ENCODE results near the gene ARHGEF4. TPM values are rescaled to one million over a fixed set of nuclear protein-coding genes. Genes with fewer than 3 reads are reported as not detected.

The ARHGEF4 gene
- total and polyA plus RNA-seq, 7 experiments from 2014 or later, result 2.0 to 4.4 (median 3.0) TPM; not detected in 1

DNA sequence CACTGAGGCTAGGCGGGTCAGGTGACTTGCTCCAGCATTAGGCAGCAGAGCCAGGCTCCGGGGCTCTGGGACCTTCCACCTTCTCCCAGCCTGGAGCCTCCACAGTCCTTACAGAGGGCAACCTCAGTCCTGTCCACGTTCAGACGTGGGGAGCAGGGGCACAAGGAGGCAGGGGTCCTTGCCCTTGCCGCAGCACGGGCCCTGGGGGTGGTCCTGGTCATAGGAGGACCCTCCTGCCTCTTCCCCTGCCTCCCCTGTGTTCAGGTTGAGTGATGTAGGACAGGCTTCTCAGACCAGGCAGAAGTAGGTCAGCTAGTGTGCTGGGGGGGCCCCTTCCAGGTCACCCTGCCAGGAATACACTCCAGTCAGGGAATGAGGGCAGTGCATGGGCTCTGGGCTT, 5.4 kb upstream of the ARHGEF4 start:
- no peaks in the 10 kb centered on the region for H3K27me3 ChIP-seq (ENCODE audit: control insufficient read depth in 2 of 2, insufficient read depth in 2 of 2, low read length in 2 of 2)
- Mint-ChIP-seq H3K27ac (no peak overlapping the region), H3K4me1 (peaks cover 0 to under 1% (median 0%) of the 10 kb centered on the region in 7 donors), H3K4me3 (no peak overlapping the region), H3K36me3 (no peaks in the 10 kb centered on the region), H3K9me3 (no peaks in the 10 kb centered on the region), H3K27me3 (peaks cover 25 to 38% (median 27%) of the 10 kb centered on the region in 5 donors)
- POLR2A ChIA-PET, result no interaction called here
- no peak overlapping the region for H3K27ac ChIP-seq (ENCODE audit: low read depth, low read length)
- H3K36me3 ChIP-seq (ENCODE audit: control insufficient read depth in 2 of 3, insufficient read depth in 3 of 3, low read length in 3 of 3), result no peaks in the 10 kb centered on the region
- no peaks in the 10 kb centered on the region for H3K4me1 ChIP-seq (ENCODE audit: control insufficient read depth in 2 of 2, insufficient read depth in 2 of 2, low read length in 2 of 2)
- H3K4me3 ChIP-seq (ENCODE audit: low read length), result no peak overlapping the region
- CTCF ChIA-PET, result no interaction called here
- no peak for DNase-seq
- ATAC-seq, result no peak
- H3K9me3 ChIP-seq (ENCODE audit: control insufficient read depth in 2 of 3, low read length in 3 of 3), result no peaks in the 10 kb centered on the region
- intact Hi-C loops (cut with micrococcal nuclease), result no loop called here

GRCh38 chr2:130832296-130832940, 4.3 kb upstream of the ARHGEF4 start:
- Histone ChIP-seq H3K4me1 (ENCODE audit: control insufficient read depth in 2 of 2, insufficient read depth in 2 of 2, low read length in 2 of 2) (no peaks in the 10 kb centered on the region), H3K27ac (ENCODE audit: low read depth, low read length) (no peak overlapping the region), H3K4me3 (ENCODE audit: low read length) (no peak overlapping the region), H3K9me3 (ENCODE audit: control insufficient read depth in 2 of 3, low read length in 3 of 3) (no peaks in the 10 kb centered on the region), H3K36me3 (ENCODE audit: control insufficient read depth in 2 of 3, insufficient read depth in 3 of 3, low read length in 3 of 3) (no peaks in the 10 kb centered on the region), H3K27me3 (ENCODE audit: control insufficient read depth in 2 of 2, insufficient read depth in 2 of 2, low read length in 2 of 2) (no peaks in the 10 kb centered on the region)
- Mint-ChIP-seq H3K27ac (no peak overlapping the region), H3K9me3 (no peaks in the 10 kb centered on the region), H3K27me3 (peaks cover 27 to 41% (median 28%) of the 10 kb centered on the region in 5 donors), H3K4me3 (no peak overlapping the region), H3K36me3 (no peaks in the 10 kb centered on the region), H3K4me1 (peaks cover 0 to 3% (median 0%) of the 10 kb centered on the region in 7 donors)
- ChIA-PET POLR2A (no interaction called here), CTCF (no interaction called here)
- ATAC-seq (no peak), DNase-seq (no peak)
- intact Hi-C loops (cut with micrococcal nuclease), result no loop called here

DNA sequence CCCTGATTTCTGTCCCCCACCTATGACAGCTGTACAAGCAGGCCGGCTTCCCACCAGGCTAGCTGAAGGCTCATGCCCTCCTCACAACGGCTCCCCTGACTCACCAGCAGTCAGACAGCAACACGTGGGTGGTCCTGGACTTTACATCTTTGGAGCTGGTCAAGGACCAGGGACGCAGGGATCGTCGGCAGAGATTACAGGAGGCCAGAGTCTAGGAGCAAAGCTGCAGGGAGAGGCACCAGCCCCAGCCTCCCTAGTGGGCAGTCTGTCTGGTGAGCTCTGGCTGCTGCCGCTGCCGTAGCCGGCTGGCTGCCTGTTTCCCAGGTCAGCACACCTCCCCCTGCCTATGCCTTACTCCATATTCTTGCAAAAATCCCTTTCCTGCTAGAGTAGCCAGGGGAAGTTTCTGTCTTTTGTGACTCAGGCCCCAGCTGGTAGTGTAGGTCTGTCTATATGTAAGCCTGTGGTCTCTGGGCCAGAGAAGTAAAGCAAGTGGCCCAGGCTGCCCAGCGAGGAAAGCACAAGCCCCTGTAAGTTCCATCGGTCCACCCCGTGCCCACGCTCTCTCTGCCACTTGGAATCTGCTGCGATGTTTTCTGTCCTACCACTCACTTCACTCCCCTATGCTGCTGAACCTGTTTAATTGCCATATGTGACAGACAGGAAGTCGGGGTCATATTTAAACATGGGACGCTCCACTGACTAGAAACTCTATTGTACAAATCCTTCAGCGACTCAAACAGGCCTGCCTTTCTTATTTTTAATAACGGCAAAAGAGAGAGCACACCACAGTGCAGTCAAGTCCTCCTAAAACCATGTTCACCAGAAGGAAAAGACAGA, 2.4 kb upstream of the ARHGEF4 start:
- no peak for ATAC-seq
- POLR2A ChIA-PET, result no interaction called here
- CTCF ChIA-PET, result interaction anchor here (0.6 kb wide), 1 partner anchor 10 kb away, joined by 5 read pairs; no protein-coding TSS in a partner anchor

GRCh38 chr2:130834931-130835765, 1.6 kb upstream of the ARHGEF4 start:
- DNase-seq, result no peak
- CTCF ChIA-PET, result no interaction called here
- intact Hi-C loops (cut with micrococcal nuclease), result loop anchor here in 1 of 2 donors (5.0 kb wide), 1 partner anchor 38 kb away; no protein-coding TSS in a partner anchor

More for the DNA sequence above, 2.4 kb upstream of the ARHGEF4 start:
- H3K27me3 Mint-ChIP-seq, result peaks cover 35 to 55% (median 37%) of the 10 kb centered on the region in 5 donors
- H3K36me3 ChIP-seq (ENCODE audit: control insufficient read depth in 2 of 3, insufficient read depth in 3 of 3, low read length in 3 of 3), result no peaks in the 10 kb centered on the region
- no peaks in the 10 kb centered on the region for H3K9me3 Mint-ChIP-seq
- H3K4me1 ChIP-seq (ENCODE audit: control insufficient read depth in 2 of 2, insufficient read depth in 2 of 2, low read length in 2 of 2), result no peaks in the 10 kb centered on the region
- H3K27ac ChIP-seq (ENCODE audit: low read depth, low read length), result no peak overlapping the region
- H3K4me3 ChIP-seq (ENCODE audit: low read length), result no peak overlapping the region
- no peaks in the 10 kb centered on the region for H3K36me3 Mint-ChIP-seq
- DNase-seq, result no peak
- H3K4me3 Mint-ChIP-seq, result no peak overlapping the region
- no peaks in the 10 kb centered on the region for H3K9me3 ChIP-seq (ENCODE audit: control insufficient read depth in 2 of 3, low read length in 3 of 3)
- intact Hi-C loops (cut with micrococcal nuclease), result no loop called here
- peaks cover 0 to 3% (median 0%) of the 10 kb centered on the region in 7 donors for H3K4me1 Mint-ChIP-seq
- no peaks in the 10 kb centered on the region for H3K27me3 ChIP-seq (ENCODE audit: control insufficient read depth in 2 of 2, insufficient read depth in 2 of 2, low read length in 2 of 2)
- no peak overlapping the region for H3K27ac Mint-ChIP-seq

DNA sequence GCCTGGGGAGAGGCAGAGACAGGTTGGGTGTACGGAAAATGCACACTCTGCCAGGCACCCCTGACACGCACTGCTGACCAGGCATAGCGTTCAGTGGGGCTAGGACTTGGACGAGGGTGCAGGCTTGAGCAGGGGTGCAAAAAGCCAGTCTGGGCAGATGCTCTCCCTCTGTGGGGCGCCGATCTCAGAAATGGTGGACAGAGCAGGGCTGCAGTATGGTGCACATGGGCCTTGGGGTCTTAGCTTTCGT, 1.0 kb upstream of the ARHGEF4 start:
- intact Hi-C loops (cut with micrococcal nuclease), result loop anchor here in 1 of 2 donors (5.0 kb wide), 1 partner anchor 38 kb away; no protein-coding TSS in a partner anchor
- Mint-ChIP-seq H3K36me3 (no peaks in the 10 kb centered on the region), H3K4me3 (peak overlapping the region in 1 of 10 donors; percentile 8), H3K27me3 (peaks cover 37 to 60% (median 39%) of the 10 kb centered on the region in 5 donors), H3K27ac (no peak overlapping the region), H3K4me1 (peaks cover 0 to 3% (median 0%) of the 10 kb centered on the region in 7 donors), H3K9me3 (no peaks in the 10 kb centered on the region)
- Histone ChIP-seq H3K36me3 (ENCODE audit: control insufficient read depth in 2 of 3, insufficient read depth in 3 of 3, low read length in 3 of 3) (no peaks in the 10 kb centered on the region), H3K4me3 (ENCODE audit: low read length) (no peak overlapping the region), H3K27me3 (ENCODE audit: control insufficient read depth in 2 of 2, insufficient read depth in 2 of 2, low read length in 2 of 2) (no peaks in the 10 kb centered on the region), H3K27ac (ENCODE audit: low read depth, low read length) (no peak overlapping the region), H3K4me1 (ENCODE audit: control insufficient read depth in 2 of 2, insufficient read depth in 2 of 2, low read length in 2 of 2) (no peaks in the 10 kb centered on the region), H3K9me3 (ENCODE audit: control insufficient read depth in 2 of 3, low read length in 3 of 3) (no peaks in the 10 kb centered on the region)
- ATAC-seq (no peak), DNase-seq (no peak)
- ChIA-PET POLR2A (no interaction called here), CTCF (no interaction called here)

More at GRCh38 chr2:130834931-130835765, 1.6 kb upstream of the ARHGEF4 start:
- Histone ChIP-seq H3K27ac (ENCODE audit: low read depth, low read length) (no peak overlapping the region), H3K4me3 (ENCODE audit: low read length) (no peak overlapping the region), H3K36me3 (ENCODE audit: control insufficient read depth in 2 of 3, insufficient read depth in 3 of 3, low read length in 3 of 3) (no peaks in the 10 kb centered on the region), H3K27me3 (ENCODE audit: control insufficient read depth in 2 of 2, insufficient read depth in 2 of 2, low read length in 2 of 2) (no peaks in the 10 kb centered on the region), H3K9me3 (ENCODE audit: control insufficient read depth in 2 of 3, low read length in 3 of 3) (no peaks in the 10 kb centered on the region), H3K4me1 (ENCODE audit: control insufficient read depth in 2 of 2, insufficient read depth in 2 of 2, low read length in 2 of 2) (no peaks in the 10 kb centered on the region)
- POLR2A ChIA-PET, result no interaction called here
- no peaks in the 10 kb centered on the region for H3K9me3 Mint-ChIP-seq
- peaks cover 0 to 3% (median 0%) of the 10 kb centered on the region in 7 donors for H3K4me1 Mint-ChIP-seq
- H3K27ac Mint-ChIP-seq, result no peak overlapping the region
- H3K27me3 Mint-ChIP-seq, result peaks cover 37 to 60% (median 41%) of the 10 kb centered on the region in 5 donors
- ATAC-seq, result no peak
- H3K4me3 Mint-ChIP-seq, result no peak overlapping the region
- no peaks in the 10 kb centered on the region for H3K36me3 Mint-ChIP-seq

- no peaks in the 10 kb centered on the region for H3K27me3 ChIP-seq (ENCODE audit: control insufficient read depth in 2 of 2, insufficient read depth in 2 of 2, low read length in 2 of 2)
- ChIA-PET CTCF (no interaction called here), POLR2A (no interaction called here)
- DNase-seq (no peak), ATAC-seq (no peak)
- Mint-ChIP-seq H3K4me3 (peak overlapping the region in 1 of 10 donors; percentile 53), H3K36me3 (no peaks in the 10 kb centered on the region), H3K27ac (no peak overlapping the region), H3K27me3 (peaks cover 42 to 63% (median 44%) of the 10 kb centered on the region in 5 donors), H3K9me3 (no peaks in the 10 kb centered on the region), H3K4me1 (peaks cover 0 to 3% (median 0%) of the 10 kb centered on the region in 7 donors)
- intact Hi-C loops (cut with micrococcal nuclease), result loop anchor here in 1 of 2 donors (5.0 kb wide), 1 partner anchor 40 kb away; no protein-coding TSS in a partner anchor
- H3K4me3 ChIP-seq (ENCODE audit: low read length), result no peak overlapping the region
- no peak overlapping the region for H3K27ac ChIP-seq (ENCODE audit: low read depth, low read length)
- H3K36me3 ChIP-seq (ENCODE audit: control insufficient read depth in 2 of 3, insufficient read depth in 3 of 3, low read length in 3 of 3), result no peaks in the 10 kb centered on the region
- H3K9me3 ChIP-seq (ENCODE audit: control insufficient read depth in 2 of 3, low read length in 3 of 3), result no peaks in the 10 kb centered on the region
- H3K4me1 ChIP-seq (ENCODE audit: control insufficient read depth in 2 of 2, insufficient read depth in 2 of 2, low read length in 2 of 2), result no peaks in the 10 kb centered on the region
These were observed 579 bp downstream of the ARHGEF4 start for GRCh38 chr2:130837175-130837810.
